LoVo (cell line): ENCODE data around the gene ARHGAP10.
"Not testable (repeated sequence)": the region's sequence is repeated elsewhere in the genome, so short reads cannot be mapped to it uniquely, and the experiment has no call there.

ENCODE experiments used
- DNase-seq: peaks from one replicate; pipeline ENCODE4 v3.0.0-alpha.2; 2016; ENCODE audit warnings: low spot score

ARHGAP10 gene

GRCh38 chr4:147794787-147795413 is 63.0 kb downstream of the ARHGAP10 start:
- DNase-seq, result no peak

GRCh38 chr4:147799057-147799456 is 67.2 kb downstream of the ARHGAP10 start:
- not testable (repeated sequence) for DNase-seq

GRCh38 chr4:147799986-147800555 is 68.2 kb downstream of the ARHGAP10 start:
- DNase-seq, result no peak

- no peak for DNase-seq
Observed at GRCh38 chr4:147801820-147802219, 69.9 kb downstream of the ARHGAP10 start.

- no peak for DNase-seq
Observed at GRCh38 chr4:147802346-147802745, 70.5 kb downstream of the ARHGAP10 start.

- no peak for DNase-seq
Observed at GRCh38 chr4:147805946-147806345, 74.1 kb downstream of the ARHGAP10 start.

- DNase-seq, result no peak
Observed at GRCh38 chr4:147808447-147808846, 76.6 kb downstream of the ARHGAP10 start.

- no peak for DNase-seq
Observed at GRCh38 chr4:147809211-147809610, 77.3 kb downstream of the ARHGAP10 start.

GRCh38 chr4:147811878-147812277 is 80.0 kb downstream of the ARHGAP10 start:
- no peak for DNase-seq

GRCh38 chr4:147813109-147813773 is 81.4 kb downstream of the ARHGAP10 start:
- no peak for DNase-seq

GRCh38 chr4:147813973-147814372 is 82.1 kb downstream of the ARHGAP10 start:
- DNase-seq, result no peak

- DNase-seq, result no peak
Observed at GRCh38 chr4:147814376-147814775, 82.5 kb downstream of the ARHGAP10 start.

GRCh38 chr4:147815741-147816140 is 83.9 kb downstream of the ARHGAP10 start:
- DNase-seq, result no peak

- no peak for DNase-seq
Observed at GRCh38 chr4:147816382-147817254, 84.7 kb downstream of the ARHGAP10 start.

- DNase-seq, result no peak
Observed at GRCh38 chr4:147820975-147821374, 89.1 kb downstream of the ARHGAP10 start.

- no peak for DNase-seq
Observed at GRCh38 chr4:147821555-147821954, 89.7 kb downstream of the ARHGAP10 start.

- no peak for DNase-seq
Observed at GRCh38 chr4:147822128-147822527, 90.2 kb downstream of the ARHGAP10 start.

- no peak for DNase-seq
Observed at GRCh38 chr4:147823130-147823529, 91.2 kb downstream of the ARHGAP10 start.

GRCh38 chr4:147824316-147824715 is 92.4 kb downstream of the ARHGAP10 start:
- no peak for DNase-seq

GRCh38 chr4:147824884-147825283 is 93.0 kb downstream of the ARHGAP10 start:
- DNase-seq, result no peak

- DNase-seq, result no peak
Observed at GRCh38 chr4:147825451-147826287, 93.8 kb downstream of the ARHGAP10 start.

- DNase-seq, result no peak
Observed at GRCh38 chr4:147826288-147826646, 94.4 kb downstream of the ARHGAP10 start.
